ENCODE data around the gene SPPL3. TPM values are rescaled to one million over a fixed set of nuclear protein-coding genes. Genes with fewer than 3 reads are reported as not detected.

Gene SPPL3
- total and polyA plus RNA-seq, 2 donors from 2014 or later: 23.8 to 51.9 TPM

DNA sequence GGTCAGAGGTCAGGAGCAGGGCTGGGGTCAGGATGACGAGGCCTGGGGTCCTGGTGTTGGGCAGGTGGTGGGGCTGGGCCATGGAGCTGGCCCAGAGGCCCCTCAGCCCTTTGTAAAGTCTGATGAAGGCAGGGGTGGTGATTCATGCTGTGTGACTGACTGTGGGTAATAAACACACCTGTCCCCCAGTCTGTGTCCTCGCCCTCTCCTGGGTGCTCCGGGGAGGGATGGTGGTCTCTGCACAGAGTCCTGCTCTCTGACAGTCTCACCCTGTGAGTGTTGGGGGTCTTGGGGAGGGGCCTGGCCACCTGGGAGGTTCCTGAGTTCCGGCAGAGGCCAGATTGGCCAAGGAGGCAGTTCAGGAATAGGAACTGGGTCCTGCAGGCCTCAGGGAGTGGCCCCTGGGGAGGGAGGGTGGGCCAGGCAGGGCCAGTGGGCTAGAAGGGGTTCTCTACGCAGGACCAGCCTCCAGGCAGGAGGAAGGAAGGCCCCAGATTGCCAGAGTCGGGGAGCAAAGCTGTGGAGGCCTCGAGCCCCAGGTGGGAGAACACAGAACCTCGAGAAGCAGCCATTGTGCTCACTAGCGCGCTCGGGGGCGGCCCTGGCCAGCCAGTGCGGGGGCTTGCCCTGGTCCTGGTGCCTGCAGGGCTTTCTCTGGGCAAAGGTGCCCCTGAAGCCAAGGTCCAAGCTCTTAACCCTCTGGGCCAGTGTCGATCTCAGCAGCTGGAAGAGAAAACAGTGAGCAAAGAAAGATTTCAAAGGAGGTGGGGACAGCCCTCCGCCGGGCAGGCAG, 164.1 kb downstream of the SPPL3 start:
- Histone ChIP-seq H3K9me3 (ENCODE audit: control insufficient read depth in 2 of 3, insufficient read depth in 1 of 3, low read length in 3 of 3) (no peaks in the 10 kb centered on the region), H3K4me1 (ENCODE audit: control insufficient read depth in 2 of 3, insufficient read depth in 2 of 3, low read depth in 1 of 3, low read length in 3 of 3) (no peaks in the 10 kb centered on the region), H3K9ac (ENCODE audit: low read length in 3 of 3) (no peak overlapping the region), H3K27me3 (ENCODE audit: control insufficient read depth, insufficient read depth, low read length) (no peaks in the 10 kb centered on the region), H3K4me3 (ENCODE audit: low read length in 3 of 3) (no peak overlapping the region), H3K27ac (ENCODE audit: low read depth in 2 of 2, low read length in 2 of 2) (no peak overlapping the region), H3K36me3 (ENCODE audit: control insufficient read depth in 2 of 3, insufficient read depth in 3 of 3, low read length in 3 of 3) (peaks cover 0 to 2% (median 0%) of the 10 kb centered on the region in 3 donors)
- peak in 1 of 5 donors; percentile 48 for DNase-seq
- intact Hi-C loops (cut with DNase I): loop anchor here (10.0 kb wide), 1 partner anchor 235 kb away; the partner anchor contains the start of gene HNF1A
- no peak for FAIRE-seq
- TF ChIP-seq, protein P1, sequence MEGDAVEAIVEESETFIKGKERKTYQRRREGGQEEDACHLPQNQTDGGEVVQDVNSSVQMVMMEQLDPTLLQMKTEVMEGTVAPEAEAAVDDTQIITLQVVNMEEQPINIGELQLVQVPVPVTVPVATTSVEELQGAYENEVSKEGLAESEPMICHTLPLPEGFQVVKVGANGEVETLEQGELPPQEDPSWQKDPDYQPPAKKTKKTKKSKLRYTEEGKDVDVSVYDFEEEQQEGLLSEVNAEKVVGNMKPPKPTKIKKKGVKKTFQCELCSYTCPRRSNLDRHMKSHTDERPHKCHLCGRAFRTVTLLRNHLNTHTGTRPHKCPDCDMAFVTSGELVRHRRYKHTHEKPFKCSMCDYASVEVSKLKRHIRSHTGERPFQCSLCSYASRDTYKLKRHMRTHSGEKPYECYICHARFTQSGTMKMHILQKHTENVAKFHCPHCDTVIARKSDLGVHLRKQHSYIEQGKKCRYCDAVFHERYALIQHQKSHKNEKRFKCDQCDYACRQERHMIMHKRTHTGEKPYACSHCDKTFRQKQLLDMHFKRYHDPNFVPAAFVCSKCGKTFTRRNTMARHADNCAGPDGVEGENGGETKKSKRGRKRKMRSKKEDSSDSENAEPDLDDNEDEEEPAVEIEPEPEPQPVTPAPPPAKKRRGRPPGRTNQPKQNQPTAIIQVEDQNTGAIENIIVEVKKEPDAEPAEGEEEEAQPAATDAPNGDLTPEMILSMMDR (IDR thresholded peaks at IDR 0.05; ENCODE audit: borderline replicate concordance, extremely low read depth, insufficient read depth): no peak

DNA sequence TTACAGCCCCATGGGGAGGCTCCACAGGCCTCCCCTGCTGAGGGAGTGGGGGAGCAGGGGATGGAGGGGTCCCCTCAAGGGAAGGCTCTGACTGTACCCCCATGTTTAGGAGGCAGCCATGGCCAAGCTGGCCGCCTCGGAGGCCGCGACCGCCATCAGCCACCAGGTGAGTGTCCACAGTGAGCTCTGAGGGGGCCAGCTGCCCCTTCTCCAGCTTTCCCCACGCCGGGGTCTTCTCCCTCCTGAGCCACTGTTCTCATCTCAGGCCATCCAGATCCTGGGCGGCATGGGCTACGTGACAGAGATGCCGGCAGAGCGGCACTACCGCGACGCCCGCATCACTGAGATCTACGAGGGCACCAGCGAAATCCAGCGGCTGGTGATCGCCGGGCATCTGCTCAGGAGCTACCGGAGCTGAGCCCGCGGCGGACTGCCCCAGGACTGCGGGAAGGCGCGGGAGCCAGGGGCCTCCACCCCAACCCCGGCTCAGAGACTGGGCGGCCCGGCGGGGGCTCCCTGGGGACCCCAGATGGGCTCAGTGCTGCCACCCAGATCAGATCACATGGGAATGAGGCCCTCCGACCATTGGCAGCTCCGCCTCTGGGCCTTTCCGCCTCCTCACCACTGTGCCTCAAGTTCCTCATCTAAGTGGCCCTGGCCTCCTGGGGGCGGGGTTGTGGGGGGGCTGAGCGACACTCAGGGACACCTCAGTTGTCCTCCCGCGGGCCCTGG, 165.0 kb downstream of the SPPL3 start:
- intact Hi-C loops (cut with DNase I): loop anchor here (10.0 kb wide), 1 partner anchor 236 kb away; the partner anchor contains the start of gene HNF1A
- FAIRE-seq (no peak), DNase-seq (no peak)
- Histone ChIP-seq H3K36me3 (ENCODE audit: control insufficient read depth in 2 of 3, insufficient read depth in 3 of 3, low read length in 3 of 3) (peaks cover 0 to 2% (median 0%) of the 10 kb centered on the region in 3 donors), H3K4me3 (ENCODE audit: low read length in 3 of 3) (no peak overlapping the region), H3K27me3 (ENCODE audit: control insufficient read depth, insufficient read depth, low read length) (no peaks in the 10 kb centered on the region), H3K27ac (ENCODE audit: low read depth in 2 of 2, low read length in 2 of 2) (no peak overlapping the region), H3K9ac (ENCODE audit: low read length in 3 of 3) (no peak overlapping the region), H3K4me1 (ENCODE audit: control insufficient read depth in 2 of 3, insufficient read depth in 2 of 3, low read depth in 1 of 3, low read length in 3 of 3) (no peaks in the 10 kb centered on the region), H3K9me3 (ENCODE audit: control insufficient read depth in 2 of 3, insufficient read depth in 1 of 3, low read length in 3 of 3) (no peaks in the 10 kb centered on the region)
- TF ChIP-seq, protein P1 (IDR thresholded peaks at IDR 0.05; ENCODE audit: borderline replicate concordance, extremely low read depth, insufficient read depth): no peak

DNA sequence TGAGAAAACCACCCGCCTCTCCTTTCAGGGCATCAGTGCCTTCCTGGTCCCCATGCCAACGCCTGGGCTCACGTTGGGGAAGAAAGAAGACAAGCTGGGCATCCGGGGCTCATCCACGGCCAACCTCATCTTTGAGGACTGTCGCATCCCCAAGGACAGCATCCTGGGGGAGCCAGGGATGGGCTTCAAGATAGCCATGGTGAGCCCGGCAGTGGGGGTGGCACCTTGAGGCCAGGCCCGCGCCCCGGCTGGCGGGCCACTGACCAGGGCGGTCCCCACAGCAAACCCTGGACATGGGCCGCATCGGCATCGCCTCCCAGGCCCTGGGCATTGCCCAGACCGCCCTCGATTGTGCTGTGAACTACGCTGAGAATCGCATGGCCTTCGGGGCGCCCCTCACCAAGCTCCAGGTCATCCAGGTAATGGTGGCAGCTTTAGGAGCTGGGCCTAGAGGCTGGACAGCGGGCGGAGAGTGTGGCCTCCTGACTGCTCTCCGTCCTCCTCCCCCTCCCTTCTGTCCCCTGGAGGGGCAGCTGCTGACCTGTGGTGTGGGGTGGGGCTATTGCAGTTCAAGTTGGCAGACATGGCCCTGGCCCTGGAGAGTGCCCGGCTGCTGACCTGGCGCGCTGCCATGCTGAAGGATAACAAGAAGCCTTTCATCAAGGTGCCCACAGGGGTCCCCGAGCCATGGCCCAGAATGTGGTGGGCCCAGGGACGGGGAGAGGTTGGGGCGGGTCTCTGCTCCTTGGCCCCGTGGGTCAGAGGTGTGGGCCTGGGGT, 165.7 kb downstream of the SPPL3 start:
- H3K9me3 ChIP-seq (ENCODE audit: control insufficient read depth in 2 of 3, insufficient read depth in 1 of 3, low read length in 3 of 3): no peaks in the 10 kb centered on the region
- H3K27ac ChIP-seq (ENCODE audit: low read depth in 2 of 2, low read length in 2 of 2): no peak overlapping the region
- no peak overlapping the region for H3K4me3 ChIP-seq (ENCODE audit: low read length in 3 of 3)
- FAIRE-seq: no peak
- H3K27me3 ChIP-seq (ENCODE audit: control insufficient read depth, insufficient read depth, low read length): no peaks in the 10 kb centered on the region
- no peak for DNase-seq
- no peak overlapping the region for H3K9ac ChIP-seq (ENCODE audit: low read length in 3 of 3)
- peaks cover 0 to 2% (median 0%) of the 10 kb centered on the region in 3 donors for H3K36me3 ChIP-seq (ENCODE audit: control insufficient read depth in 2 of 3, insufficient read depth in 3 of 3, low read length in 3 of 3)
- TF ChIP-seq, protein P1 (IDR thresholded peaks at IDR 0.05; ENCODE audit: borderline replicate concordance, extremely low read depth, insufficient read depth): no peak
- H3K4me1 ChIP-seq (ENCODE audit: control insufficient read depth in 2 of 3, insufficient read depth in 2 of 3, low read depth in 1 of 3, low read length in 3 of 3): no peaks in the 10 kb centered on the region
- intact Hi-C loops (cut with DNase I): loop anchor here (10.0 kb wide), 1 partner anchor 236 kb away; the partner anchor contains the start of gene HNF1A

Data from kidney (tissue), 14 donors.